Astrocyte (in vitro differentiated cells and primary cell): ENCODE results near the gene TAF3.

ENCODE experiments used
- CTCF ChIP-seq: IDR thresholded peaks from 2 replicates; pipeline ENCODE4 v1.5.1; 2011; ENCODE audit warnings: low read depth, mild to moderate bottlenecking, inconsistent platforms, low read length, moderate library complexity; ENCODE audit not compliant: insufficient read depth
- EZH2 ChIP-seq: IDR thresholded peaks from 2 replicates; pipeline ENCODE4 v1.6.1; 2012; ENCODE audit warnings: mild to moderate bottlenecking, low read length, inconsistent platforms; ENCODE audit not compliant: insufficient read depth

- TF ChIP-seq CTCF = no peak
- no peak for TF ChIP-seq EZH2
Observed at GRCh38 chr10:7956508-7956907, 138.2 kb downstream of the TAF3 start.
